Fibroblast of skin of left quadriceps (primary cell): ENCODE data around the gene ERP29.
"Not testable (repeated sequence)": the region's sequence is repeated elsewhere in the genome, so short reads cannot be mapped to it uniquely, and the experiment has no call there.

Experiments
- DNase-seq, 2 experiments: peaks; one replicate each; pipeline ENCODE4 v3.0.0-alpha.2; 2013; ENCODE audit warnings: low read depth in 2 of 2

ERP29 gene

DNA sequence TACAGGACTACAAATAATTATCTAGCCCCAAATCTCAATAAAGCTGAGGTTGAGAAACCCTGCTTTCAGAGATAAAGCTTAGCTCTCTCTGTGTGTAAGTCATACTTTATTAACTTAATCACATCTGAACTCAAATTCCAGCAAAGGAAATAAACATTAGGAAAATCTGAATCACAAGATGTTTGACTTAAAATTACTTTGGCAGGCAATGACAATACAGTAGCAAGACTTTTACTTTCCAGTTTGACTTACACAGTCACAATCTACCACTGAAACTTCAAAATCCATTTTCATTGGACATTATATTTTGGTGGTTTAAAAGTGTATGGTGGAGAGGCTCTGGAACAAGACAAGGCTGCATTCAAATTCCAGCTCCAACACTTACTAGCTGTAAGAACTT, 11.7 kb upstream of the ERP29 start:
- DNase-seq, result no peak

DNA sequence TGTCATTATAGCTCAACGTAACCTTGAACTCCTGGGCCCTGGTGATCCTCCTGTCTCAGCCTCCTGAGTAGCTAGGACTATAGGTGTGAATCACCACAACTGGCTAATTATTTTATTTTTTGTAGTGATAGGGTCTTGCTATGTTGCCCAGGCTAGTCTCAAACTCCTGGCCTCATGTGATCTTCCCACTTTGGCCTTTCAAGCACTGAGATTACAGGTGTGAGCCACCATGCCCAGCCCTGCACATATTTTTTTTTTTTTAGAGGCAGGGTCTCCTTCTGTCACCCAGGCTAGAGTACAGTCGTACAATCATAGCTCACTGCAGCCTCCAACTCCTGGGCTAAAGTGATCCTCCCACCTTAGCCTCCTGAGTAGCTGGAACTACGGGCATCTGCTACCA, 9.2 kb upstream of the ERP29 start:
- no peak for DNase-seq

DNA sequence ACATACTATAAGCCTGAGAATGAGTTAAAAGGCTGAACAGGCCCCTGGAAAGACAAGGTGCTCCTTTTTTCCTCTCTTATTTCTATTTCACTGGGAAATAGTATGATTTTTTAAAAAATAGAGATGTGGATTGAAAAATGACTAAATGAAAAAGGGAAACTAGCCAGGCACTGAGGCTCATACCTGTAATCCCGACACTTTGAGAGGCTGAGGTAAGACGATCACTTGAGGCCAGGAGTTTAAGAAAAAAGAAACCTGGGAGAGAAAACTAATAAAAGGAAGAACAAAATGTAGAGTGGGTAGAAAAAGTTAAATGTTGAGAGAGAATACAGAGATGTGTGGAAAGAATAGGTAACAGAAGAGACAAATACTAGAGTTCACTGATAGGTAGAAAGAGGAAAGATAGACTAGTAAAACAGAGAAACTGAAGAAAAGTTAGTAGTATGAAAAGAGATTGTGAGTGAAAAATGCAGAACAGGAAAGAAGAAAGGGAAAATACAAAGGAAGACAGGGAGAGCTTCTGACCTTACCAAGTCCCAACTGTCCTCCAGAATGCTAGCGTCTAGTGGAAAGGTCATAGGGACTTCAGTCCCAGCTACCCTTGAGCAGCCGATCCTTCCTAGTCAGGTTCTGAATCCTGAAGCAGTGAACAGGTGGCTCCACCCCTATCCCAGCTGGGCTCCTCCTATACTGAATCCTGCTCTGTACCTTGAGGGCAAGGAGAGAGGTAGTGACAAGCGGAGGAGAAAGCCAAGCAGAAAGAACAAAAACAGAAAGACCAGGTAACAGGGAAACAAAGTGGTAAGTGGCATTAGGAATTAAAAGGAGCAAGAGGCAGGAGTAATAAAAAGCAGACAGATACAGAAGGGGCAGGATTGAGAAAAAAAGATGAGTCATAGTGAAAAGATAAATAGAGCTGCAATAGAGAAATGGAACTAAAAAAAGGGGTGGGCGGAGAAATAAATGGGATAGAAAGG, 7.5 kb upstream of the ERP29 start:
- no peak for DNase-seq

DNA sequence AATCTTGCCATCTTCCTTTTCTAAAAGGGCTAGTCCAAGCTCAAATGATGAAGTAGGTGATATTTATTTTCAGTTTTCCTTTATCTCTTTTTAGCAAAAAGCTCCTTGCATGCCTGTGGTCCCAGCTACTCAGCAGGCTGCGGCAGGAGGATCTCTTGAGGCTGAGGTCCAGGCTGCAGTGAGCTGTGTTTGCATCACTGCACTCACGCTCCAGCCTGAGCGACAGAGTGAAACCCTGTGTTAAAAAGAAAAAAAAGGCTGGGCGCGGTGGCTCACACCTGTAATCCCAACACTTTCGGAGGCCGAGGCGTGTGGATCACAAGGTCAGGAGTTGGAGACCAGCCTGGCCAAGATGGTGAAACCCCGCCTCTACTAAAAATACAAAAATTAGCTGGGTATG, 5.3 kb upstream of the ERP29 start:
- DNase-seq, result no peak

DNA sequence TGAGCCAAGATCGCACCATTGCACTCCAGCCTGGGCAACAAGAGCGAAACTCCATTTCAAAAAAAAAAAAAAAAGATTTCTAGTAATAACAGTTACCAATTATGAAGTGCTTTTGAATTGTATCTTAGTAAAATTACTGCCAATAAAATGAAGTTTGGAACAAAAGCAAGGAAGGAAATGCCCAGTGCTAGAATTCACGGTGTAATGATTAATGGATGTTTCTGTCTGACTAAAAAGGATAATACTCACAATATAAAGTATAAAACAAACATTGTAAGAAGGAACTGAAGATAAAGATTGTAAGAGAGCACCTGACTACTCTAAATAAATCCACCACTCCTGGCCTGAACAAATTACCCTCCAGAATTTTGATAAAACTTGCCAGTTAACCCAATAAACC, 4.3 kb upstream of the ERP29 start:
- no peak for DNase-seq

DNA sequence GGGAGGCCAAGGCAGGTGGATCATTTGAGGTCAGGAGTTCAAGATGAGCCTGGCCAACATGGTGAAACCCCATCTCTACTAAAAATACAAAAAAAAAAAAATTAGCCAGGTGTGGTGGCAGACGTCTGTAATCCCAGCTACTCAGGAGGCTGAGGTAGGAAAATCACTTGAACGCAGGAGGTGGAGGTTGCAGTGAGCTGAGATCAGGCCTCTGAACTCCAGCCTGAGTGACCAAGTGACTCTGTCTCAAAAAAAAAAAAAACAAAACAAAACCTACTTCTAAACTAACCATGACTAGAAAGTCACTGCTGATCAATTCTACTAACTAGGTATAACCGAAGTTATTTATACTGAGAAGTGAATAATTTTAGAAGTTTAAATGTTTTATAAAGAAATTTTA, 3.6 kb upstream of the ERP29 start:
- not testable (repeated sequence) for DNase-seq

DNA sequence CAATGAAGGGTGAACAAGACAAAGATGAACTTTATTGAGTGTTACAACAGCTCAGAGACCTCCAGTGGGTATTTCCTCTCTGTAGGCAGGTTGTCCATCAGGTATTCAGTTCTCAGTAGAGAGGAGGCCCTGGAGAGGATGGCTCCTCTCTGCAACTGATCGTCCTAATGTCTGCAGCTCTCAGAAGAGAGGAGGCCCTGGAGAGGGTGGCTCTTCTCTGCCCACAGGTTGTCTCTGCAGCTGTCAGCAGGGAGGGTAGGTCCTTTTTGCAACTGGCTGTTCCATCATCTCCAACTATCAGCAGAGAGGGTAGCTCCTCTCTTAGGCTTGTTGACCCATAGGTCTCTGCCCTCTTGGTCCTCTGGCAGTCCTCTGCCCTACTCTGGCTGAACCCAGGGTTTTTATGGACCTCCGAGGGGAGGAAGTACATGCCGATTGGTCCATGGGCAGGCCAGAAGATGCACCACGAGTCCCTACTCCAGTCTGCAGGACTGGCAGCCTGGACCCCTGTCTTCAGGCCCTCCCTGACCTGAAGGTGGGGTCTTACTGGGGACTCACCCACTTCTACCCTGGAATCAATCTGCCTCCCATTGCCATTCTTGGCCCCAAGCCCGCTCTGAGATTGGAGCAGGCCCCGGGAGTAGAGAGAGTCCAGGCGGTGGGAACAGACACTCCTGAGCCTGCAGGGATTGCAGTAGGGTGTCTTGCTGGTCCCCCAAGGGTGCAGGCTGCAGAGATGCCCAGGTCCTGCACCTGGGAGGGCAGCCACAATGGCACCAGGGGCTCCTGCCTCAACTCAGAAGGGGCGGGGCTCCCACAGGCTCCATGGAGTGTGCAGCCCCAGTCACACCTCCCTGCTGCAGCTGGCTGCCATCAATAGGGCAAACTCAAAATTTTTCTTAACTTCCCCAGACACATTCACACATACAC, 2.5 kb upstream of the ERP29 start:
- no peak for DNase-seq

DNA sequence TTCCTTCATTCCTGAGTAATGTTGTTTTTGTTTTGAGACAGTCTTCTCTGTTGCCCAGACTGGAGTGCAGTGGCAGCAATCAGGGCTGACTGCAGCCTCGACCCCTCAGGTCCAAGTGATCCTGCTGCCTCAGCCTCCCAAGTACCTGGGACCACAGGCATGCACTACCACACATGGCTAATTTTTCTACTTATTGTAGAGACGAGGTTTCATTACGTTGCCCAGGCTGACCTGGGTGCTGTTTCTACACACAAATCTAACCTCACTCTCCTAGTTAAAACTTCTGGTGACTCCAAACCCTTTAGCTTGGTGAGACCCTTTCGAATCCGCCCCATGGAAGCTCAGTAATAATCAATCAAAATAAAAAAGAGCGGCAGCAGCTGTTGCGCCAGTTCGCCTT, 1.5 kb upstream of the ERP29 start:
- no peak for DNase-seq

DNA sequence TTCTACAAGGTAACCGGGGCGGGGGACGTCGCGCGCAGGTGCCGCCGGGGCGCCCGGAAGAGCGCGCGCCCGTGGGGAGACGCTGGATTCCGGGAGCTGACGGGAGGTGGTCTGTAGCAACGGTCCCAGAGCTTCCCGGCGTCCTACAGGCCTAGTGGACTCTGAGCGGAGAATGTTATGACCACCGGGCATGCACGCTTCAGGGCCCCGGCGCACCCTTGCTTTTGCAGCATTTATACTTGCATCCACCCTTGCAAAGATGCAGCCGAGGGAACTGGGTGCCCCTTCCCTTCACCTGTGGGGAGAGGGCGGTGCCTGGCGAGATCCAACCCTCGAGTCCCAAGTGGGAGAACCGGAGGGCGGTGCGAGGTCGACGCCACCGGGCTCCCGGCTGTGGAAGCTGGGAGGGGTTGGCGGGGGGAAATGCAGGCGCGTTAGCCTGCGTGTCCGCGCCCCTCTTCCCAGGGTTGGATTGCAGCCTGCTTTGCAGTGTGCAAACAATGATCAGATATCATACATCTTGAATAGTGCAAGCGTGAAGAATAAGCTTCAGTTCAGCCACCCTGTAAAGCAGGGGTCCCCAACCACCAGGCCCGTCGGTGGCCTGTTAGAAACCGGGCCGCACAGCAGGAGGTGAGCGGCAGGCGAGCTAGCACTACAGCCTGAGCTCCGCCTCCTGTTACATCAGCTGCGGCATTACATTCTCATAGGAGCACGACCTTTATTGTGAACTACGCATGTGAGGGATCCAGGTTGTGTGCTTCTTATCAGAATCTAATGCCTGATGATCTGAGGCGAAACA, 576 bp downstream of the ERP29 start:
- peak; percentile 42 to 44 for DNase-seq

DNA sequence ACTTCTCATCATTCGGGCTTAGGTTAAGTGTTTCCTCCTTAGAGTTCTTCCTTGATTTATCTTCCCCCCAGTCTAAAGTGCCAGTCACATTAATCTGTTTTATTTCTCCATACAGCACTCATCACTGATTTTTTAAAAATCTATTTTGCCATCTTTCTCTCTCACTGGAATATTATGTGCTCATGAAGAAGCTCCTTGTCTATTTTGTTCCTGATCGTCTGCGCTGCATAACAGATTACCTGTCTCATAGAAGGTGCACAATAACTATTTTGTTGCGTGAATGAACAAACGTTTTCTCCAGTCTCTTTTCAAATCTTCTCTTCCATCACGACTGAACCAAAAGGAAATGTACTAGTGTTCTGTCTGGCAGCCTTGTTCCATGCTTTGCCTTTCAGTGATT, 2.7 kb downstream of the ERP29 start:
- no peak for DNase-seq

DNA sequence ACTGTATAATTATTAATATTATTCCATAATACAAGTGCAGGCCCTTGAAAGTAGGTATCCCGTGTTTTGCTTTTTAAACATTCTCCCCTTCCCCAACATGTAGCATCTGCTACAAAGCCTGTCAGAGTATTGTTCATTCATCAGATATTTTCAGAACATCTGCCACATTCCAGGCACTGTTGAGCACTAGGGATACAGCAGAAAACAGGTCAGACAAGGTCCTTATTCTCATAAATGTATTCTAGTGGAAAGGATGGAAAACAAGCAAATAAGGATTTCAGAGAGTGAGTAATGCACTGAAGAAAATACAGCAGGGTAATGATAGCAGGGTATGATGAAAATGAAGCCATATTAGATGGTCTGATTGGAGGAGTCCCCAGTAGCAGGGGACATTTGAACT, 3.8 kb downstream of the ERP29 start:
- DNase-seq, result no peak

DNA sequence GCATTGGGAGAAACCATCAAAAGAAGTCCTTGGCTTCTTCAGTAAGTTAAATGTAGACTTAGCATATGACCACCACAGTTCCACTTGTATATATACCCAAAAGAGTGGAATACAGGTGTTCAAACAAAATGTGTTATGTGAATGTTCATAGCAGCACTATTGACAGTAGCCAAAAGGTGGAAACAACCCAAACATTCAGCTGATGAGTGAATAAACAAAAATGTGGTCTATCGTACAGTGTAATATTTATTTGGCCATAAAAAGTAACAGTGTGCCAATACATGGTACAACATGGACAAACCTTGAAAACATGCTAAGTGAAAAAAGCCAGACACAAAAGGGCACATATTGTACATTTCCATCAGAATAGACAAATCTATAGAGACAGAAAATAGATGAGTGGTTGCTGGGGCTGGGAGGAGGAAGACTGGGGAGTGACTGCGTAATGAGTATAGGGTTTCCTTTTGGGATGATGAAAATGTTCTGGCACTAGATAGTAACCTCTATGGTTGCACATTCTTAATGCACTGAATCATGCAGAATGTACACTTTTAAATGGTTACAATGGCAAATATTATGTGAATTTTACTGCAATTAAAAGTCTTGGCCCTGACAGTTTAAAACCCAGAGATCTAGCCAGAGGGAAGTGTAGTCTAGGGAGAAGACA, 5.5 kb downstream of the ERP29 start:
- peak; percentile 75 to 76 for DNase-seq

DNA sequence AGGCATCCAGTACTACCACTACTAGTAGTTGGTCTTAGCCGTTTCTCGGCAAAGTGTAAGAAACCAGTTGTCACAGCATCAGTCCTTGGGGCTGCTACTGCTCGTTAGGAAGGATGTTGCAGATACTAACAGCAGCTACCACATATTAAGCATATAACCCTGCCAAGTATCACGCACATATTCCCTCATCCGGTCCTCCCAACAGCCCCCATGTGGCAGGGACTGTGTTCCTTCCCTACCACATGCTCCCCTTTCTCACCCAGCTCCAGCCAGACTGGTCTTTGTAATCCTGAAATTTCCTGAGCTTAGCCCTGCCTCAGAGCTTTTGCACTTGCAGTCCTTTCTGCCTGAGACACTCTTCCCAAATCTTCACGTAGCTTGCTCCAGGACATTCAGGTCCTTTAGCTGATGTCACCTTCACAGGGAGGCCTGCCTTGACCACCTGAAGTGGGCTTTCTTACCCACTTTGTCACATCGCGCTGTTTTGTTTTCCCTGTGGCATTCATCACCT, 7.8 kb downstream of the ERP29 start:
- DNase-seq, result no peak

DNA sequence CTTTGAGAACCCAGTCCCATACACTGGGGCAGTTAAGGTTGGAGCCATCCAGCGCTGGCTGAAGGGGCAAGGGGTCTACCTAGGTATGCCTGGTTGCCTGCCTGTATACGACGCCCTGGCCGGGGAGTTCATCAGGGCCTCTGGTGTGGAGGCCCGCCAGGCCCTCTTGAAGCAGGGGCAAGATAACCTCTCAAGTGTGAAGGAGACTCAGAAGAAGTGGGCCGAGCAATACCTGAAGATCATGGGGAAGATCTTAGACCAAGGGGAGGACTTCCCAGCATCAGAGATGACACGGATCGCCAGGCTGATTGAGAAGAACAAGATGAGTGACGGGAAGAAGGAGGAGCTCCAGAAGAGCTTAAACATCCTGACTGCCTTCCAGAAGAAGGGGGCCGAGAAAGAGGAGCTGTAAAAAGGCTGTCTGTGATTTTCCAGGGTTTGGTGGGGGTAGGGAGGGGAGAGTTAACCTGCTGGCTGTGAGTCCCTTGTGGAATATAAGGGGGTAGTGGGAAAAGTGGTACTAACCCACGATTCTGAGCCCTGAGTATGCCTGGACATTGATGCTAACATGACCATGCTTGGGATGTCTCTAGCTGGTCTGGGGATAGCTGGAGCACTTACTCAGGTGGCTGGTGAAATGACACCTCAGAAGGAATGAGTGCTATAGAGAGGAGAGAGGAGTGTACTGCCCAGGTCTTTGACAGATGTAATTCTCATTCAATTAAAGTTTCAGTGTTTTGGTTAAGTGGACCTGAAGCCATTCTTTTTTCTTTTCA, 9.2 kb downstream of the ERP29 start:
- no peak for DNase-seq

DNA sequence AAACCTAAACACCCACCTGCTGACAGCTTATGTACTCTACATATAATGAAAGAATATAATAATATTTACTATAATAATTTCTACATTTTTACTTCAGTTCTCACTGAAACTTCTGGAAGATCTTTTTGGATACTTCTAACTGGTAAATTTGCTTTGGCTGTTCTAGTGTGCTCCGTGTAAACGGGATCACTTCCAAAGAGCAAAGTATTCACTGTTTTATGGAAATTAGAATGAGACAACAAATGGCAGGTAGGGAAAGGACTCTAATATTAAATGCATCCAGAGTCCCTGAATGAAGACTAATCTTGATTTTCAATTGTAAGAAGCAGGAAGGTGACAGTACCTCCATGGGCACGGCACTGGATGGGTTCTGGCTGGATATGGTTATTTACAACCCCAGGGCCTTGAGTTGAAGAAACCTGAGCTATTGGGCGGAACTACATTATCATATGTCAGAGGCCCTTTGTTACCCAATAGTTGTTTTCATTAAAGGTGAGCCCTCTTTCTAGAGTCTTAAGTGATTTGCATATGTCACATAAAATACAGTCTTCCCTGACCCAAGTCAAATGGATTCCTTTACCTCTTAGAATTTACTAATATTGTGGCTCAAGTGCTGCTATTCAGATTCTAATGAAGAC, 10.7 kb downstream of the ERP29 start:
- DNase-seq, result no peak

DNA sequence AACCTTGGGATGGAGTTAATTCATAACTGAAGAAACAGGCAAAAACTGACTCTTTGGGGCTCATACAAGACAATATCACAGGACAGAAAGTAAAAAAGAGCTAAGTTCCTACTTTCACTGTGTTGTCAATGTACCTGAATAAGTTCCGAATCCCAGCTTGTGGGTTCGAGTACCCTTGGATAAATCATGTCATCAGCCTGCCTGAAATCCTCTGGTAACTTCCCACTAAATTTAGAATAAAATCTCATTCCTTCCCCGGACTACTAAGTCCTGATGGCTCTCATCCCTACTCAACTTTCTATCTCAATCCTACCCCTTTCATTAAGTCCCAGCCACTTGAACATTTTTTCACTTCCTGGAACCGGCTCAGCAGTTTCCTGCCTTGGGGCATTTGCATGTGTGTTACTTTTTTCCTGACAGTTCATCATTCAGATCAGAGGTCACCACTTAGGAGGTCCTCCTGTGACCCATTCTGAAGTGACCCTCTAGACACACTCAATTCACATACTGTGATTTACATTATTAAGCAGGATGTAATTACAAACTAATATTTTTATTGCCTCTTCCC, 12.7 kb downstream of the ERP29 start:
- no peak for DNase-seq

DNA sequence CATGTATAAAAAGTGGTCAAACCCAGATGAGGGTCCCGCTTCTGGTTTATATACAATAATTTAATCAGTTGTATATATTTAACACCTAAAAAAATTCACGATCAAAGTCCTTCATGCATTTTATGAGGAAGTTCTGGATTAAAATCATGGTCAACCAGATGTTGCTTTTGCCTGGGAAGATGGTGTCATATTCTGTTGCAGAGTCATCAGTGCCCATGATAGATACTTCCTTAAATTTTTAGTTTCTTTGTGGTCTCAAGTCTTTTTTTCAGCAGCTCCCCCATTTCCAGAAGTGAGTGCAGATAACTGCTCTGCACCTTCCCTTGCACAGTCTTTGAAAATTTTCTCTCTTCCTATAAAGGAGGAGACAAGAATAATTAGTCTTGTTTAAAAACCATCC, 16.1 kb downstream of the ERP29 start:
- no peak for DNase-seq

DNA sequence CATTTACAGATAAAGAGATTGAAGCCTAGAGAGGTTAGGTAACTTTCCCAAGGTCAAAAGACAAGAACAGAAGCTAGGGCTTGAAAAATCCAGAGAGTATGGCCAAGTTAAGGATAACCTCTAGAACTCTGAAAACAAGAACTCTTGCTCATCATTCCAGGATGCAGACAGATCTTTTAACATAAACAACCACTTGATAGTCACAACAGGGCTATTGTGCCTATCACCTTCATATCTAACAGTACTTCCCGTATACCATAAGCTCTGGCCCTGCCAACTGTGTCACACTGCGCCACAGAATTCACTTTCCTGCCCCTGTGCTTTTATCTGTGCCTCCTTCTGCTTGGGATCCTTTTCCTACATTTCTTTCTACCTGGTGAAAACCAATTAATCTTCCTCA, 18.2 kb downstream of the ERP29 start:
- DNase-seq, result no peak

DNA sequence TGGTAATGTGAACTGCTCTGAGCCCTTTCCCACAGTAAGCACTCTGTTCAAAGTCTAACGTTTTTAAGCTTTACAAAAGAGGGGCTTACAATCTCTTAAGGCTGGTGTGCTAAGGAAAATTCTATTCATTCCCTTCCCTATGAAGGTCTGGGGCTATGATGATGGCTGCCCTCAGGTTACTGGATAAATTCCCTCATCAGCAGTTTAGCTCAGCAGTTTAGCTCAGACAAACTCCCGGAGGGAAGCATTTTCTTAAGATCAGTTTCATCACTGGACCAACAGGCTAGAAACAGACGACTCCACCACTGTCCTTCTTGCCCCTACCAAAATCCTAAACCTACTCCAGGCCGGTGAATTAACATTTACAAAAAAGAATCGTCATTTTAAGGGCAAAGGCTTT, 19.1 kb downstream of the ERP29 start:
- DNase-seq, result no peak
